Activated naive CD8-positive, alpha-beta T cell treated with anti-CD3 and anti-CD28 coated beads for 36 hours (primary cell): ENCODE measurements around the gene RIN2. TPM values are rescaled to one million over a fixed set of nuclear protein-coding genes. Genes with fewer than 3 reads are reported as not detected.

Source experiments
- DNase-seq: peaks from one replicate; pipeline ENCODE4 v3.0.0; 2021
- H3K27ac Mint-ChIP-seq: one replicate; pipeline ENCODE4 v1.8.0; 2022; ENCODE audit warnings: mild to moderate bottlenecking, moderate library complexity, mixed read lengths
- H3K27me3 Mint-ChIP-seq: one replicate; pipeline ENCODE4 v1.8.0; 2022; ENCODE audit warnings: mild to moderate bottlenecking, mixed read lengths
- H3K36me3 Mint-ChIP-seq: one replicate; pipeline ENCODE4 v1.8.0; 2021; ENCODE audit warnings: mild to moderate bottlenecking, mixed read lengths
- H3K4me1 Mint-ChIP-seq: one replicate; pipeline ENCODE4 v1.8.0; 2021; ENCODE audit warnings: mixed read lengths
- H3K4me3 Mint-ChIP-seq: one replicate; pipeline ENCODE4 v1.8.0; 2022; ENCODE audit warnings: mild to moderate bottlenecking, moderate library complexity, mixed read lengths
- H3K9me3 Mint-ChIP-seq: one replicate; pipeline ENCODE4 v1.8.0; 2022; ENCODE audit warnings: mixed read lengths
- total RNA-seq, 2 experiments: library from RNA; stranded (reverse); gene quantifications; one replicate each; pipeline ENCODE4 v1.2.3, GENCODE V29; 2021

The RIN2 gene
- total RNA-seq, 2 experiments from 2014 or later = not detected

GRCh38 chr20:19806806-19807190 is 48.7 kb downstream of the RIN2 start:
- Mint-ChIP-seq H3K4me3 (no peak overlapping the region), H3K27me3 (peaks cover 4% of the 10 kb centered on the region), H3K4me1 (no peaks in the 10 kb centered on the region), H3K36me3 (no peaks in the 10 kb centered on the region), H3K27ac (no peak overlapping the region), H3K9me3 (no peaks in the 10 kb centered on the region)
- no peak for DNase-seq

- Mint-ChIP-seq H3K4me1 (no peaks in the 10 kb centered on the region), H3K36me3 (no peaks in the 10 kb centered on the region), H3K4me3 (no peak overlapping the region), H3K27me3 (peaks cover 4% of the 10 kb centered on the region), H3K9me3 (no peaks in the 10 kb centered on the region), H3K27ac (no peak overlapping the region)
- no peak for DNase-seq
Observed at GRCh38 chr20:19807191-19807945, 49.3 kb downstream of the RIN2 start.
